WTC11 (cell line): ENCODE results near the gene CCDC149. TPM values are rescaled to one million over a fixed set of nuclear protein-coding genes. Genes with fewer than 3 reads are reported as not detected.
A peak's percentile ranks its signal among the peaks of the same experiment; 100 is the strongest.

Source experiments
- ATAC-seq: fragments of 200-7000 bp; cut with Tn5 transposase; 2 replicates; pipeline ENCODE4 v1.10.0; 2021; ENCODE audit warnings: mild to moderate bottlenecking, moderate library complexity
- CTCF ChIA-PET: fragments of 300-600 bp; sonication (Branson Sonifier 250); formaldehyde crosslinking; loops from one replicate; lab custom pipeline; 2021; ENCODE audit warnings: antibody characterized with exemption; lab: Charles Lee
- POLR2A ChIA-PET: fragments of 350-600 bp; sonication (Branson Sonifier 250); formaldehyde crosslinking; loops from one replicate; lab custom pipeline; 2021; ENCODE audit warnings: antibody characterized with exemption; lab: Charles Lee
- DNase-seq: peaks from one replicate; pipeline ENCODE4 v3.0.0; 2021; ENCODE audit warnings: low spot score
- H3K27ac Mint-ChIP-seq: 2 replicates; pipeline ENCODE4 v1.8.0; 2021; ENCODE audit warnings: mixed read lengths
- H3K27me3 Mint-ChIP-seq: 2 replicates; pipeline ENCODE4 v1.8.0; 2021; ENCODE audit warnings: low read depth, mild to moderate bottlenecking, moderate library complexity, mixed read lengths
- H3K36me3 Mint-ChIP-seq: 2 replicates; pipeline ENCODE4 v1.8.0; 2021; ENCODE audit warnings: mixed read lengths
- H3K4me1 Mint-ChIP-seq: 2 replicates; pipeline ENCODE4 v1.8.0; 2022; ENCODE audit warnings: mixed read lengths
- H3K4me3 Mint-ChIP-seq: 2 replicates; pipeline ENCODE4 v1.8.0; 2021; ENCODE audit warnings: mild to moderate bottlenecking, moderate library complexity, mixed read lengths
- H3K9me3 Mint-ChIP-seq: 2 replicates; pipeline ENCODE4 v1.8.0; 2021; ENCODE audit warnings: mixed read lengths
- FOXJ3 ChIP-seq: sonication (generic); formaldehyde crosslinking; IDR thresholded peaks from 2 replicates; pipeline ENCODE4 v1.9.0; 2021; ENCODE audit warnings: missing genetic modification reagents, mild to moderate bottlenecking, borderline replicate concordance
- HMGXB4 ChIP-seq: sonication (generic); formaldehyde crosslinking; IDR thresholded peaks from 2 replicates; pipeline ENCODE4 v1.8.1; 2023; ENCODE audit warnings: mild to moderate bottlenecking, moderate library complexity, missing genetic modification reagents
- MAX ChIP-seq: sonication (generic); formaldehyde crosslinking; IDR thresholded peaks from 2 replicates; pipeline ENCODE4 v1.8.0; 2022; ENCODE audit warnings: mild to moderate bottlenecking, missing genetic modification reagents
- MYBL2 ChIP-seq: sonication (generic); formaldehyde crosslinking; IDR thresholded peaks from 2 replicates; pipeline ENCODE4 v1.8.1; 2023; ENCODE audit warnings: mild to moderate bottlenecking, moderate library complexity, missing genetic modification reagents
- NR3C1 ChIP-seq: sonication (generic); formaldehyde crosslinking; conservative IDR thresholded peaks from 2 replicates; pipeline ENCODE4 v1.8.1; 2023; ENCODE audit warnings: low read depth, mild to moderate bottlenecking, missing genetic modification reagents
- RELA ChIP-seq: sonication (generic); formaldehyde crosslinking; IDR thresholded peaks from 2 replicates; pipeline ENCODE4 v1.8.1; 2022; ENCODE audit warnings: missing genetic modification reagents, mild to moderate bottlenecking, borderline replicate concordance
- RORB ChIP-seq: fragments of 250-450 bp; sonication (Bioruptor Pico); IDR thresholded peaks from 2 replicates; pipeline ENCODE4 v1.9.0; 2021; ENCODE audit warnings: mild to moderate bottlenecking
- SMAD3 ChIP-seq: sonication (generic); formaldehyde crosslinking; IDR thresholded peaks from 2 replicates; pipeline ENCODE4 v1.8.0; 2022; ENCODE audit warnings: missing genetic modification reagents, mild to moderate bottlenecking, borderline replicate concordance
- TEAD4 ChIP-seq: sonication (generic); formaldehyde crosslinking; IDR thresholded peaks from 2 replicates; pipeline ENCODE4 v1.8.0; 2022; ENCODE audit warnings: mild to moderate bottlenecking, missing genetic modification reagents
- ZNF138 ChIP-seq: sonication (generic); formaldehyde crosslinking; conservative IDR thresholded peaks from 2 replicates; pipeline ENCODE4 v1.8.1; 2022; ENCODE audit warnings: mild to moderate bottlenecking, moderate library complexity, missing genetic modification reagents
- total RNA-seq: library from RNA; stranded (reverse); gene quantifications from 3 replicates; pipeline ENCODE4 v1.2.3, GENCODE V29; 2021
- TF ChIP-seq, protein P1 (sequence below): sonication (generic); formaldehyde crosslinking; conservative IDR thresholded peaks from 2 replicates; pipeline ENCODE4 v1.8.1; 2023; ENCODE audit warnings: mild to moderate bottlenecking, low read depth, missing genetic modification reagents, moderate library complexity
- TF ChIP-seq, protein P2 (sequence below): sonication (generic); formaldehyde crosslinking; IDR thresholded peaks from 2 replicates; pipeline ENCODE4 v1.8.0; 2023; ENCODE audit warnings: missing genetic modification reagents
- TF ChIP-seq, protein P3 (sequence below): sonication (generic); formaldehyde crosslinking; IDR thresholded peaks from 2 replicates; pipeline ENCODE4 v1.8.0; 2022; ENCODE audit warnings: missing genetic modification reagents
- TF ChIP-seq, protein P4 (sequence below): sonication (generic); formaldehyde crosslinking; IDR thresholded peaks from 2 replicates; pipeline ENCODE4 v1.8.1; 2022; ENCODE audit warnings: mild to moderate bottlenecking, moderate library complexity, missing genetic modification reagents
- TF ChIP-seq, protein P5 (sequence below): sonication (generic); formaldehyde crosslinking; IDR thresholded peaks from 2 replicates; pipeline ENCODE4 v1.8.0; 2023; ENCODE audit warnings: mild to moderate bottlenecking, missing genetic modification reagents
- TF ChIP-seq, protein P6 (sequence below): sonication (generic); formaldehyde crosslinking; conservative IDR thresholded peaks from 2 replicates; pipeline ENCODE4 v1.8.1; 2022; ENCODE audit warnings: mild to moderate bottlenecking, missing genetic modification reagents

The CCDC149 gene
- total RNA-seq, 1 experiment from 2014 or later: 3.9 TPM

DNA sequence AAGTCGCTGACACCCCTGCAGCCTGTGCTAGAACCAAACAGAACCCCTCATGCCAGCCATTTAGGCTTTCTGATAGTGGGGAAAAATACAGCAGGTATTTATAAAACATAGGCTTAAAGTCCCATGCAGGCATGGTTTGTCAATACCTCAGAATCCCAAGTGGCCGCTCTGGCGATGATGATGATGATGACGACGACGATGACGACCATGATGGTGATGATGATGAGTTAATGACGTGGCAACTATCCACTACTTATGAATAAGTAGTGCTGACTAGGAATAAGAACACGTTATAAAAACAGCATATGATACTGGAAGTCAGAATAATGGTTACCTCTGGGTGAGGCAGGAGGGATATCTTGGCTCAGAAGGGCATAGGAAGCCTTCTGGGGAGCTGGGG is 18.0 kb downstream of the CCDC149 start:
- POLR2A ChIA-PET: no interaction called here
- peaks cover 13% of the 10 kb centered on the region for H3K4me1 Mint-ChIP-seq

GRCh38 chr4:24894243-24894642 is 18.6 kb downstream of the CCDC149 start:
- DNase-seq: no peak
- ChIA-PET POLR2A (no interaction called here), CTCF (no interaction called here)
- no peak for ATAC-seq
- no peak overlapping the region for H3K27ac Mint-ChIP-seq
- no peaks in the 10 kb centered on the region for H3K36me3 Mint-ChIP-seq
- no peak overlapping the region for H3K4me3 Mint-ChIP-seq
- no peaks in the 10 kb centered on the region for H3K27me3 Mint-ChIP-seq
- no peak for TF ChIP-seq FOXJ3 (CRISPR knock-in tag)
- TF ChIP-seq TEAD4 (CRISPR knock-in tag): no peak
- TF ChIP-seq, all 79 proteins: peak for 0
- H3K9me3 Mint-ChIP-seq: no peaks in the 10 kb centered on the region
- H3K4me1 Mint-ChIP-seq: peaks cover 13% of the 10 kb centered on the region

More for the DNA sequence above, 18.0 kb downstream of the CCDC149 start:
- H3K4me3 Mint-ChIP-seq: no peak overlapping the region
- no peak overlapping the region for H3K27ac Mint-ChIP-seq
- DNase-seq (no peak), ATAC-seq (no peak)
- no peaks in the 10 kb centered on the region for H3K9me3 Mint-ChIP-seq
- TF ChIP-seq ZNF138 (CRISPR knock-in tag) (no peak), RELA (no peak), NR3C1 (CRISPR knock-in tag) (no peak)
- TF ChIP-seq, protein P1, sequence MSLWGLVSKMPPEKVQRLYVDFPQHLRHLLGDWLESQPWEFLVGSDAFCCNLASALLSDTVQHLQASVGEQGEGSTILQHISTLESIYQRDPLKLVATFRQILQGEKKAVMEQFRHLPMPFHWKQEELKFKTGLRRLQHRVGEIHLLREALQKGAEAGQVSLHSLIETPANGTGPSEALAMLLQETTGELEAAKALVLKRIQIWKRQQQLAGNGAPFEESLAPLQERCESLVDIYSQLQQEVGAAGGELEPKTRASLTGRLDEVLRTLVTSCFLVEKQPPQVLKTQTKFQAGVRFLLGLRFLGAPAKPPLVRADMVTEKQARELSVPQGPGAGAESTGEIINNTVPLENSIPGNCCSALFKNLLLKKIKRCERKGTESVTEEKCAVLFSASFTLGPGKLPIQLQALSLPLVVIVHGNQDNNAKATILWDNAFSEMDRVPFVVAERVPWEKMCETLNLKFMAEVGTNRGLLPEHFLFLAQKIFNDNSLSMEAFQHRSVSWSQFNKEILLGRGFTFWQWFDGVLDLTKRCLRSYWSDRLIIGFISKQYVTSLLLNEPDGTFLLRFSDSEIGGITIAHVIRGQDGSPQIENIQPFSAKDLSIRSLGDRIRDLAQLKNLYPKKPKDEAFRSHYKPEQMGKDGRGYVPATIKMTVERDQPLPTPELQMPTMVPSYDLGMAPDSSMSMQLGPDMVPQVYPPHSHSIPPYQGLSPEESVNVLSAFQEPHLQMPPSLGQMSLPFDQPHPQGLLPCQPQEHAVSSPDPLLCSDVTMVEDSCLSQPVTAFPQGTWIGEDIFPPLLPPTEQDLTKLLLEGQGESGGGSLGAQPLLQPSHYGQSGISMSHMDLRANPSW (CRISPR knock-in tag): no peak
- CTCF ChIA-PET: no interaction called here
- H3K36me3 Mint-ChIP-seq: no peaks in the 10 kb centered on the region
- H3K27me3 Mint-ChIP-seq: no peaks in the 10 kb centered on the region

- Mint-ChIP-seq H3K27ac (no peak overlapping the region), H3K36me3 (no peaks in the 10 kb centered on the region), H3K4me1 (peaks cover 18% of the 10 kb centered on the region), H3K9me3 (no peaks in the 10 kb centered on the region), H3K4me3 (no peak overlapping the region), H3K27me3 (no peaks in the 10 kb centered on the region)
- ChIA-PET CTCF (no interaction called here), POLR2A (no interaction called here)
- ATAC-seq (peak; percentile 68), DNase-seq (no peak)
- TF ChIP-seq, protein P2, sequence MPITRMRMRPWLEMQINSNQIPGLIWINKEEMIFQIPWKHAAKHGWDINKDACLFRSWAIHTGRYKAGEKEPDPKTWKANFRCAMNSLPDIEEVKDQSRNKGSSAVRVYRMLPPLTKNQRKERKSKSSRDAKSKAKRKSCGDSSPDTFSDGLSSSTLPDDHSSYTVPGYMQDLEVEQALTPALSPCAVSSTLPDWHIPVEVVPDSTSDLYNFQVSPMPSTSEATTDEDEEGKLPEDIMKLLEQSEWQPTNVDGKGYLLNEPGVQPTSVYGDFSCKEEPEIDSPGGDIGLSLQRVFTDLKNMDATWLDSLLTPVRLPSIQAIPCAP (CRISPR knock-in tag): no peak
- TF ChIP-seq MYBL2: no peak
- no peak for TF ChIP-seq HMGXB4 (CRISPR knock-in tag)
- TF ChIP-seq RORB (CRISPR knock-in tag): no peak
- TF ChIP-seq, protein P3, sequence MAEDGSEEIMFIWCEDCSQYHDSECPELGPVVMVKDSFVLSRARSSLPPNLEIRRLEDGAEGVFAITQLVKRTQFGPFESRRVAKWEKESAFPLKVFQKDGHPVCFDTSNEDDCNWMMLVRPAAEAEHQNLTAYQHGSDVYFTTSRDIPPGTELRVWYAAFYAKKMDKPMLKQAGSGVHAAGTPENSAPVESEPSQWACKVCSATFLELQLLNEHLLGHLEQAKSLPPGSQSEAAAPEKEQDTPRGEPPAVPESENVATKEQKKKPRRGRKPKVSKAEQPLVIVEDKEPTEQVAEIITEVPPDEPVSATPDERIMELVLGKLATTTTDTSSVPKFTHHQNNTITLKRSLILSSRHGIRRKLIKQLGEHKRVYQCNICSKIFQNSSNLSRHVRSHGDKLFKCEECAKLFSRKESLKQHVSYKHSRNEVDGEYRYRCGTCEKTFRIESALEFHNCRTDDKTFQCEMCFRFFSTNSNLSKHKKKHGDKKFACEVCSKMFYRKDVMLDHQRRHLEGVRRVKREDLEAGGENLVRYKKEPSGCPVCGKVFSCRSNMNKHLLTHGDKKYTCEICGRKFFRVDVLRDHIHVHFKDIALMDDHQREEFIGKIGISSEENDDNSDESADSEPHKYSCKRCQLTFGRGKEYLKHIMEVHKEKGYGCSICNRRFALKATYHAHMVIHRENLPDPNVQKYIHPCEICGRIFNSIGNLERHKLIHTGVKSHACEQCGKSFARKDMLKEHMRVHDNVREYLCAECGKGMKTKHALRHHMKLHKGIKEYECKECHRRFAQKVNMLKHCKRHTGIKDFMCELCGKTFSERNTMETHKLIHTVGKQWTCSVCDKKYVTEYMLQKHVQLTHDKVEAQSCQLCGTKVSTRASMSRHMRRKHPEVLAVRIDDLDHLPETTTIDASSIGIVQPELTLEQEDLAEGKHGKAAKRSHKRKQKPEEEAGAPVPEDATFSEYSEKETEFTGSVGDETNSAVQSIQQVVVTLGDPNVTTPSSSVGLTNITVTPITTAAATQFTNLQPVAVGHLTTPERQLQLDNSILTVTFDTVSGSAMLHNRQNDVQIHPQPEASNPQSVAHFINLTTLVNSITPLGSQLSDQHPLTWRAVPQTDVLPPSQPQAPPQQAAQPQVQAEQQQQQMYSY (CRISPR knock-in tag): no peak
- TF ChIP-seq, protein P4, sequence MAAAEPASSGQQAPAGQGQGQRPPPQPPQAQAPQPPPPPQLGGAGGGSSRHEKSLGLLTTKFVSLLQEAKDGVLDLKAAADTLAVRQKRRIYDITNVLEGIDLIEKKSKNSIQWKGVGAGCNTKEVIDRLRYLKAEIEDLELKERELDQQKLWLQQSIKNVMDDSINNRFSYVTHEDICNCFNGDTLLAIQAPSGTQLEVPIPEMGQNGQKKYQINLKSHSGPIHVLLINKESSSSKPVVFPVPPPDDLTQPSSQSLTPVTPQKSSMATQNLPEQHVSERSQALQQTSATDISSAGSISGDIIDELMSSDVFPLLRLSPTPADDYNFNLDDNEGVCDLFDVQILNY (CRISPR knock-in tag): no peak
- TF ChIP-seq TEAD4 (CRISPR knock-in tag): no peak
- TF ChIP-seq, protein P5, sequence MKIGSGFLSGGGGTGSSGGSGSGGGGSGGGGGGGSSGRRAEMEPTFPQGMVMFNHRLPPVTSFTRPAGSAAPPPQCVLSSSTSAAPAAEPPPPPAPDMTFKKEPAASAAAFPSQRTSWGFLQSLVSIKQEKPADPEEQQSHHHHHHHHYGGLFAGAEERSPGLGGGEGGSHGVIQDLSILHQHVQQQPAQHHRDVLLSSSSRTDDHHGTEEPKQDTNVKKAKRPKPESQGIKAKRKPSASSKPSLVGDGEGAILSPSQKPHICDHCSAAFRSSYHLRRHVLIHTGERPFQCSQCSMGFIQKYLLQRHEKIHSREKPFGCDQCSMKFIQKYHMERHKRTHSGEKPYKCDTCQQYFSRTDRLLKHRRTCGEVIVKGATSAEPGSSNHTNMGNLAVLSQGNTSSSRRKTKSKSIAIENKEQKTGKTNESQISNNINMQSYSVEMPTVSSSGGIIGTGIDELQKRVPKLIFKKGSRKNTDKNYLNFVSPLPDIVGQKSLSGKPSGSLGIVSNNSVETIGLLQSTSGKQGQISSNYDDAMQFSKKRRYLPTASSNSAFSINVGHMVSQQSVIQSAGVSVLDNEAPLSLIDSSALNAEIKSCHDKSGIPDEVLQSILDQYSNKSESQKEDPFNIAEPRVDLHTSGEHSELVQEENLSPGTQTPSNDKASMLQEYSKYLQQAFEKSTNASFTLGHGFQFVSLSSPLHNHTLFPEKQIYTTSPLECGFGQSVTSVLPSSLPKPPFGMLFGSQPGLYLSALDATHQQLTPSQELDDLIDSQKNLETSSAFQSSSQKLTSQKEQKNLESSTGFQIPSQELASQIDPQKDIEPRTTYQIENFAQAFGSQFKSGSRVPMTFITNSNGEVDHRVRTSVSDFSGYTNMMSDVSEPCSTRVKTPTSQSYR (CRISPR knock-in tag): no peak
- TF ChIP-seq, protein P6, sequence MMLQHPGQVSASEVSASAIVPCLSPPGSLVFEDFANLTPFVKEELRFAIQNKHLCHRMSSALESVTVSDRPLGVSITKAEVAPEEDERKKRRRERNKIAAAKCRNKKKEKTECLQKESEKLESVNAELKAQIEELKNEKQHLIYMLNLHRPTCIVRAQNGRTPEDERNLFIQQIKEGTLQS (CRISPR knock-in tag): no peak
- no peak for TF ChIP-seq MAX (CRISPR knock-in tag)
- TF ChIP-seq SMAD3 (CRISPR knock-in tag): no peak
Observed at GRCh38 chr4:24892778-24893177, 20.1 kb downstream of the CCDC149 start.
